WERI-Rb-1 (cell line): ENCODE measurements around the gene TMEM255B.
"Not testable (repeated sequence)": the region's sequence is repeated elsewhere in the genome, so short reads cannot be mapped to it uniquely, and the experiment has no call there.

ENCODE experiments used
- DNase-seq: peaks from one replicate; pipeline ENCODE4 v3.0.0-alpha.2; 2020
- H3K27ac ChIP-seq: fragments of 250-450 bp; sonication (Bioruptor Pico); 2 replicates; pipeline ENCODE4 v1.5.1; 2020; ENCODE audit warnings: mild to moderate bottlenecking, moderate library complexity
- H3K27me3 ChIP-seq: fragments of 250-450 bp; sonication (Bioruptor Pico); 2 replicates; pipeline ENCODE4 v1.5.1; 2021; ENCODE audit warnings: mild to moderate bottlenecking, low read depth, moderate library complexity; ENCODE audit not compliant: insufficient read depth, severe bottlenecking
- H3K36me3 ChIP-seq: fragments of 250-450 bp; sonication (Bioruptor Pico); 2 replicates; pipeline ENCODE4 v1.5.1; 2020; ENCODE audit warnings: mild to moderate bottlenecking, moderate library complexity
- H3K4me3 ChIP-seq: 2 replicates; pipeline ENCODE4 v1.5.1; 2011; ENCODE audit warnings: low read depth, mild to moderate bottlenecking, control low read depth, low read length
- H3K9me3 ChIP-seq: fragments of 250-450 bp; sonication (Bioruptor Pico); 2 replicates; pipeline ENCODE4 v1.5.1; 2021; ENCODE audit warnings: mild to moderate bottlenecking, moderate library complexity; ENCODE audit not compliant: severe bottlenecking
- TF ChIP-seq, protein P1 (sequence below): IDR thresholded peaks from 2 replicates; pipeline ENCODE4 v1.5.1; 2011; ENCODE audit warnings: low read depth, mild to moderate bottlenecking, control low read depth, inconsistent platforms, low read length

The TMEM255B gene

DNA sequence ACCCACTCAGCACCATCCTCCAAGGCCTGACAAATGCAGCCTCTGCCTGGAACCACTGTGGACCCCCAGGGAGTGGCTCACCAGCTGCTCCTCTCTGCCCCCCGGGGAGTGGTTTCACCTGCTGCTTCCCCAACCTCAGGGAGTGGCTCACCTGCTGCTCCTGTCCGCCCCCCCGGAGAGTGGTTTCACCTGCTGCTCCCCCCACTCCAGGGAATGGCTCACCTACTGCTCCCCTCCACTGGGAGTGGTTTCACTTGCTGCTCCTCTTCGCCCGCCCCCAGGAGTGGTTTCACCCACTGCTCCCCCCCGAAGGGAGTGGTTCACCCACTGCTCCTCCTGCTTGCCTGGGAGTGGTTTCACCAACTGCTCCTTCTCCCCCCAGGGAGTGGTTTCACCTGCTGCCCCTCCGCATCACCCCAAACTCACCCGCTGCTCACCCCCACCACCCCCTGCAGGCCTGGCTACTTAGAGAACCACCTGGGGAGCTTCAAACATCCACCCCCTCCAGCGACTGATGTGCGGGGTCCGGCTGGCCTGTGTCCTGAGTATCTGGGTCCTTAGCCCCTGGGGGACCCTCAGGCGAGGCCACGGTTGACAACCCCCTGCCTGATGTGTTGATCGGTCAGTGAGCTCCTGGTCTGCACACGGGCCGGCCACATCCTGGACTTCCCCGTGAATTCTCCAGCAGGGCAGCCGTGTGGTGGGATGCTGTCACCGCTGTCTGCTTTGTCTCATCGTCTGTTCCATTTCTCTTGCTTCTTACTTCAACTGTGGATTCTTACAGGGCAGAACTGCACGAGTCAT lies 14.6 kb upstream of the TMEM255B start:
- Histone ChIP-seq H3K4me3 (no peak overlapping the region), H3K27me3 (peaks cover 68% of the 10 kb centered on the region), H3K36me3 (no peaks in the 10 kb centered on the region), H3K9me3 (no peaks in the 10 kb centered on the region), H3K27ac (no peak overlapping the region)
- TF ChIP-seq, protein P1, sequence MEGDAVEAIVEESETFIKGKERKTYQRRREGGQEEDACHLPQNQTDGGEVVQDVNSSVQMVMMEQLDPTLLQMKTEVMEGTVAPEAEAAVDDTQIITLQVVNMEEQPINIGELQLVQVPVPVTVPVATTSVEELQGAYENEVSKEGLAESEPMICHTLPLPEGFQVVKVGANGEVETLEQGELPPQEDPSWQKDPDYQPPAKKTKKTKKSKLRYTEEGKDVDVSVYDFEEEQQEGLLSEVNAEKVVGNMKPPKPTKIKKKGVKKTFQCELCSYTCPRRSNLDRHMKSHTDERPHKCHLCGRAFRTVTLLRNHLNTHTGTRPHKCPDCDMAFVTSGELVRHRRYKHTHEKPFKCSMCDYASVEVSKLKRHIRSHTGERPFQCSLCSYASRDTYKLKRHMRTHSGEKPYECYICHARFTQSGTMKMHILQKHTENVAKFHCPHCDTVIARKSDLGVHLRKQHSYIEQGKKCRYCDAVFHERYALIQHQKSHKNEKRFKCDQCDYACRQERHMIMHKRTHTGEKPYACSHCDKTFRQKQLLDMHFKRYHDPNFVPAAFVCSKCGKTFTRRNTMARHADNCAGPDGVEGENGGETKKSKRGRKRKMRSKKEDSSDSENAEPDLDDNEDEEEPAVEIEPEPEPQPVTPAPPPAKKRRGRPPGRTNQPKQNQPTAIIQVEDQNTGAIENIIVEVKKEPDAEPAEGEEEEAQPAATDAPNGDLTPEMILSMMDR: no peak
- peak; percentile 20 for DNase-seq

DNA sequence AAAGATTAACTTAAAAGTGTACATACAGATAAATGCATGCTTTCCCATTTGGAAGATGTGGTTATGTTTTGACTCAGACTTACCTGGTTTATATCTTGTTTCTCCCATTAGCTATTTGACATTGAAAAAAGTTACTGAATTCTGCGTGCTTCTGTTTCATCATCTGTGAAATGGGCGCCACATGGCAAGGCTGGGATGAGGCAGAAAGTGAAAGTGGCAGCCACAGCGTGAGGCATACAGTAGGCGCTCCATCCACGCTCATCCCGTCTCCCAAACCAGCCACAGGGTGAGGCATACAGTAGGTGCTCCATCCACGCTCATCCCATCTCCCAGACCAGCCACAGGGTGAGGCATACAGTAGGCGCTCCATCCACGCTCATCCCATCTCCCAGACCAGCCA lies 14.0 kb upstream of the TMEM255B start:
- H3K4me3 ChIP-seq: no peak overlapping the region
- no peaks in the 10 kb centered on the region for H3K36me3 ChIP-seq
- H3K27ac ChIP-seq: no peak overlapping the region
- DNase-seq: no peak
- H3K27me3 ChIP-seq: peaks cover 72% of the 10 kb centered on the region
- no peaks in the 10 kb centered on the region for H3K9me3 ChIP-seq
- TF ChIP-seq, protein P1: no peak

DNA sequence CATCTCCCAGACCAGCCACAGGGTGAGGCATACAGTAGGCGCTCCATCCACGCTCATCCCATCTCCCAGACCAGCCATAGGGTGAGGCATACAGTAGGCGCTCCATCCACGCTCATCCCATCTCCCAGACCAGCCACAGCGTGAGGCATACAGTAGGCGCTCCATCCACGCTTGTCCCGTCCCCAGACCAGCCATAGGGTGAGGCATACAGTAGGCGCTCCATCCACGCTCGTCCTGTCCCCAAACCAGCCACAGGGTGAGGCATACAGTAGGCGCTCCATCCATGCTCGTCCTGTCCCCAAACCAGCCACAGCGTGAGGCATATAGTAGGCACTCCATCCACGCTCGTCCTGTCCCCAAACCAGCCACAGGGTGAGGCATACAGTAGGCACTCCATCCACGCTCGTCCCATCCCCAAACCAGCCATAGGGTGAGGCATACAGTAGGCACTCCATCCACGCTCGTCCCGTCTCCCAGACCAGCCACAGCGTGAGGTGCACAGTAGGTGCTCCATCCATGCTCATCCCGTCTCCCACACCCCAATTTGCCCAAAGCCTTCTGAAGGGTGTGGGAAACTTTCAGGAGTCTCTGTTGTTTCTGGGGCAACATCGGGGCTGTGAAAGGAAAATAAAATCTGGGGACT lies 13.4 kb upstream of the TMEM255B start:
- peaks cover 66% of the 10 kb centered on the region for H3K27me3 ChIP-seq
- not testable (repeated sequence) for H3K27ac ChIP-seq, H3K9me3 ChIP-seq, H3K4me3 ChIP-seq, H3K36me3 ChIP-seq, DNase-seq

- DNase-seq: peak; percentile 47
- TF ChIP-seq, protein P1: no peak
- Histone ChIP-seq H3K36me3 (no peaks in the 10 kb centered on the region), H3K9me3 (peaks cover 6% of the 10 kb centered on the region), H3K27me3 (peaks cover 65% of the 10 kb centered on the region), H3K27ac (no peak overlapping the region), H3K4me3 (no peak overlapping the region)
Measured at GRCh38 chr13:113746143-113746525, 12.9 kb upstream of the TMEM255B start.

DNA sequence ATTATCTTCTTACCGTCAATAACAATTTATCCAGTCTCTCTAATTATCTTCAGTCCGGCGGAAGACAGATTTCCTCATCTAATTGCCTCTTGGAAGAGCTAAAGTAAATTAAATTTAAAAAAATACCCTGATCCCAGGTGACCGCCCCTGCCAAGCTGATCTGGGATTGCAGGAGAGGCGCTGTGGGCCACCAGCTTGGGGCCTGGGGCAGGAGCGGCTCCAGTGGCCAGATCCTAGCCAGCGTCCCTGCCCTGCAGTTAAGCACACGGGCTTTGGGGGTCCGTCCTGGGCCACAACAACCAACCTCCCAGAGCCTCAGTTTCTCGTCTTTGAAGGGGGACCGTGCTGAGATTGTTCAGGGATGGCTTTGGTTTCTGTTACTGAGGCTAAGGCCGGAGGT lies 12.4 kb upstream of the TMEM255B start:
- TF ChIP-seq, protein P1: peak; percentile 37; the same call in 1 of the 2 replicates
- H3K27me3 ChIP-seq: peaks cover 60% of the 10 kb centered on the region
- H3K9me3 ChIP-seq: peaks cover 10% of the 10 kb centered on the region
- no peaks in the 10 kb centered on the region for H3K36me3 ChIP-seq
- H3K27ac ChIP-seq: no peak overlapping the region
- H3K4me3 ChIP-seq: no peak overlapping the region
- peak; percentile 81 for DNase-seq

GRCh38 chr13:113747291-113747833 lies 11.7 kb upstream of the TMEM255B start:
- no peaks in the 10 kb centered on the region for H3K36me3 ChIP-seq
- peaks cover 54% of the 10 kb centered on the region for H3K27me3 ChIP-seq
- peaks cover 10% of the 10 kb centered on the region for H3K9me3 ChIP-seq
- no peak overlapping the region for H3K27ac ChIP-seq
- H3K4me3 ChIP-seq: no peak overlapping the region
- DNase-seq: no peak
- TF ChIP-seq, protein P1: no peak
